Cardiac muscle cell (in vitro differentiated cells and primary cell): Measurements from ENCODE around the gene DACT3. TPM values are rescaled to one million over a fixed set of nuclear protein-coding genes. Genes with fewer than 3 reads are reported as not detected.

Source experiments
- DNase-seq, 2 donors: peaks; one replicate each; pipeline versions ENCODE4 v3.0.0 to v3.0.0-alpha.2; 2010 to 2017; ENCODE audit warnings: low read depth in 1 of 2, low spot score in 1 of 2
- H3K27ac ChIP-seq: fragments of 200-600 bp; sonication (generic); 2 replicates; pipeline ENCODE4 v1.5.1; 2016
- H3K27me3 ChIP-seq: fragments of 200-600 bp; sonication (generic); 2 replicates; pipeline ENCODE4 v1.6.0; 2016; ENCODE audit warnings: control low read depth
- H3K36me3 ChIP-seq: fragments of 200-600 bp; sonication (generic); 2 replicates; pipeline ENCODE4 v1.5.1; 2016; ENCODE audit warnings: control low read depth
- H3K4me1 ChIP-seq: fragments of 200-600 bp; sonication (generic); 2 replicates; pipeline ENCODE4 v1.8.1; 2017; ENCODE audit warnings: low read depth, mild to moderate bottlenecking, mixed run types
- H3K4me3 ChIP-seq: fragments of 200-600 bp; sonication (generic); 2 replicates; pipeline ENCODE4 v1.5.1; 2016; ENCODE audit warnings: mild to moderate bottlenecking
- H3K9me3 ChIP-seq: fragments of 200-600 bp; sonication (generic); 2 replicates; pipeline ENCODE4 v1.5.1; 2017; ENCODE audit warnings: low read depth, mild to moderate bottlenecking, control low read depth
- polyA plus RNA-seq: library from polyadenylated mRNA; unstranded; fragments of >200 nt; fragmentation: Nextera tagmentation; extraction: Ambion mirVana; gene quantifications from 2 replicates; pipeline ENCODE4 v1.2.1, GENCODE V29; 2016
- total RNA-seq: library from RNA; depleted of rRNA; stranded (reverse); fragments of >200 nt; gene quantifications from 2 replicates; pipeline ENCODE4 v1.2.3, GENCODE V29; 2016
- TF ChIP-seq, protein P1 (sequence below): IDR thresholded peaks from 2 replicates; pipeline ENCODE4 v1.5.1; 2012; ENCODE audit warnings: low read depth, mild to moderate bottlenecking, low read length

The DACT3 gene
- total and polyA plus RNA-seq, 2 experiments from 2014 or later = 107 to 142 TPM

DNA sequence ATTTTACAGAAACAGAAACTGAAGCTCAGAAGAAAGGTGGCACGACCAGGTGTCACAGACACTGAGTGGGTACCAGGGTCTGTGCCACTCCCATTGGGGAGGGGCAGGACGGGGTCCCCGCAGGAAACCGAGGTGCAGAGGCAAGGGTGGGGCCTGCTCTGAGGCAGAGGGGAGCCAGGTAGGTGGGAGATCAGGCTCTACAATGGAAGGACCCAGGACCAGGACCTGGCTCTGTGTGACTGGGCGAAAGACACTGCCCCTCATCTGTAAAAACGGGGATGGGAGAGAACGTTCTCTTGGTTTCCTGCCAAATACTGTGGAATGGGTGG, 38.9 kb downstream of the DACT3 start:
- no peaks in the 10 kb centered on the region for H3K27me3 ChIP-seq
- TF ChIP-seq, protein P1, sequence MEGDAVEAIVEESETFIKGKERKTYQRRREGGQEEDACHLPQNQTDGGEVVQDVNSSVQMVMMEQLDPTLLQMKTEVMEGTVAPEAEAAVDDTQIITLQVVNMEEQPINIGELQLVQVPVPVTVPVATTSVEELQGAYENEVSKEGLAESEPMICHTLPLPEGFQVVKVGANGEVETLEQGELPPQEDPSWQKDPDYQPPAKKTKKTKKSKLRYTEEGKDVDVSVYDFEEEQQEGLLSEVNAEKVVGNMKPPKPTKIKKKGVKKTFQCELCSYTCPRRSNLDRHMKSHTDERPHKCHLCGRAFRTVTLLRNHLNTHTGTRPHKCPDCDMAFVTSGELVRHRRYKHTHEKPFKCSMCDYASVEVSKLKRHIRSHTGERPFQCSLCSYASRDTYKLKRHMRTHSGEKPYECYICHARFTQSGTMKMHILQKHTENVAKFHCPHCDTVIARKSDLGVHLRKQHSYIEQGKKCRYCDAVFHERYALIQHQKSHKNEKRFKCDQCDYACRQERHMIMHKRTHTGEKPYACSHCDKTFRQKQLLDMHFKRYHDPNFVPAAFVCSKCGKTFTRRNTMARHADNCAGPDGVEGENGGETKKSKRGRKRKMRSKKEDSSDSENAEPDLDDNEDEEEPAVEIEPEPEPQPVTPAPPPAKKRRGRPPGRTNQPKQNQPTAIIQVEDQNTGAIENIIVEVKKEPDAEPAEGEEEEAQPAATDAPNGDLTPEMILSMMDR = no peak
- no peak overlapping the region for H3K4me3 ChIP-seq
- no peaks in the 10 kb centered on the region for H3K9me3 ChIP-seq
- H3K36me3 ChIP-seq = no peaks in the 10 kb centered on the region
- H3K27ac ChIP-seq = no peak overlapping the region
- peaks cover 16% of the 10 kb centered on the region for H3K4me1 ChIP-seq
- no peak for DNase-seq

- TF ChIP-seq, protein P1 = peak; percentile 15
- H3K4me3 ChIP-seq = no peak overlapping the region
- H3K27me3 ChIP-seq = no peaks in the 10 kb centered on the region
- peaks cover 16% of the 10 kb centered on the region for H3K4me1 ChIP-seq
- DNase-seq = no peak
- peak overlapping the region; percentile 59 for H3K27ac ChIP-seq
- no peaks in the 10 kb centered on the region for H3K36me3 ChIP-seq
- no peaks in the 10 kb centered on the region for H3K9me3 ChIP-seq
These were observed 39.5 kb downstream of the DACT3 start for GRCh38 chr19:46621191-46622117.

DNA sequence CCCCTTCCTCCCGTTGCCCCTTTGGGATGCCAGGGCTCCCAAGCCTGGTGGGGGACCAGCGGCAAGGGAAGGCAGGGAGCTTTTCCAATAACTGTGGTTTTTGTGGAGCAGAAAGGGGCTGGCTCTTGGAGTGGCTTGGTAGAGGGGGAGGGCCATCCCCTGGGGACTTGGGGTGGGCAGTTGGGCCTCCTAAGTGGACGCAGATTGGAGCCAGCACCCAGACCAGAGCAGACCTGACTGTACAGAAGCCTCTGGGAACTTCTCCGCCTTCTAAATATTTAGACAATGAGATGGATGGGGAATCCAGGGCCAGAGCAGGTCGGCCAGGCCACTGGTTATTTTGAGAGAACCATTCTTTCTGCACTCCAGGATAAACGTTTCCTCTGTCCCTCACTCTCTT, 40.3 kb downstream of the DACT3 start:
- Histone ChIP-seq H3K27me3 (no peaks in the 10 kb centered on the region), H3K36me3 (no peaks in the 10 kb centered on the region), H3K4me3 (no peak overlapping the region), H3K4me1 (peaks cover 15% of the 10 kb centered on the region), H3K9me3 (no peaks in the 10 kb centered on the region), H3K27ac (peak overlapping the region; percentile 59)
- TF ChIP-seq, protein P1 = no peak
- peak in 1 of 2 donors; percentile 70 for DNase-seq

DNA sequence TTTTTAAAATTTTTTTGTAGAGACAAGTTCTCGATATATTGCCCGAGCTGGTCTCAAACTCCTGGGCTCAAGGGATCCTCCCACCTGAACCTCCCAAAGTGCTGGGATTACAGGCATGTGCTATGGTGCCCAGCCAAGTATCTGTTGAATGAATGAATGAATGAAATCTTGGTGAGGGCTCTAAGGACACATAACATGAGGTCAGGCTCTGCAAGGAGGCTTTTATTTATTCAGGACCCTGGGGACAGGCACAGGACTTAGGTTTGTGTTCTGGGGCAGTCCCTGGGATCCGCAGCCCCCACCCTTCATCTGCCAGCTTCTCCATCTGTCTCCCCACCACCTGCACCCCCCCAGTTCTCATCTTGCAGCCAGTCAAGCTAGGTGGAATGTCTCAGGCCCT, 40.7 kb downstream of the DACT3 start:
- Histone ChIP-seq H3K4me3 (no peak overlapping the region), H3K9me3 (no peaks in the 10 kb centered on the region), H3K4me1 (peaks cover 10% of the 10 kb centered on the region), H3K36me3 (no peaks in the 10 kb centered on the region), H3K27me3 (no peaks in the 10 kb centered on the region), H3K27ac (no peak overlapping the region)
- no peak for DNase-seq
- TF ChIP-seq, protein P1 = no peak

DNA sequence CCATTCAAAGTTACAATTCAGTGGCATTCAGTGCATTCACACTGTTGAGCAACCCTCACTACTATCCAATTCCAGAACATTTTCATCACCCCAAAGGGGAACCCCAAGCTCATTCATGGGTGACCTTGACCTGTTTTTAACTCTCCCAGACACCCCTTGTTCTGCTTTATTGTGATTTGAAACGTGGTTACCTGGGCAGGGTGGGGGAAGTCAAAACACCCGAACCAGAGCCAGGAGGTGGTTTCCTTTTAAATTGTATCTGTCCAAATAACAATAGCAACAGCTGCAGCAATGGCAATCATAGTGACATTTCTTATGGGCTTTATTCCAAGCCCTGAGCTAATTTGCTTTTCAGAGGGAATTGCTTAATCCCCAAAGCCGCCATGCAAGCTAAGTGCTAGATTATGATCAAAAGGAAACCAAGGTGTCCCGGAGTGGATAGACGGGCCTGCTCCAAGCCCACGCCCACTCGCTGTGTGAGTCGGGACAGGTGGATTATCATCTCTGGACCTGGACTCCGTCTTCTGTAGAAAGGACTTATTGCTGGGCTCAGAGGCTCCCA, 42.2 kb downstream of the DACT3 start:
- H3K9me3 ChIP-seq = no peaks in the 10 kb centered on the region
- TF ChIP-seq, protein P1 = no peak
- H3K4me3 ChIP-seq = no peak overlapping the region
- H3K27ac ChIP-seq = no peak overlapping the region
- peak in 1 of 2 donors; percentile 76 for DNase-seq
- H3K4me1 ChIP-seq = peaks cover 9% of the 10 kb centered on the region
- no peaks in the 10 kb centered on the region for H3K27me3 ChIP-seq
- no peaks in the 10 kb centered on the region for H3K36me3 ChIP-seq
